K562 (cell line): ENCODE results near the gene FLII. TPM values are rescaled to one million over a fixed set of nuclear protein-coding genes. Genes with fewer than 3 reads are reported as not detected.

Experiments
- BCOR ChIP-seq: fragments of 450-650 bp; IDR thresholded peaks from 2 replicates; pipeline ENCODE4 v1.6.1; 2016
- CXXC5 ChIP-seq: fragments of 250-450 bp; sonication (Bioruptor Pico); IDR thresholded peaks from 2 replicates; pipeline ENCODE4 v1.8.0; 2022; ENCODE audit warnings: inconsistent platforms, mild to moderate bottlenecking, moderate library complexity
- ELF1 ChIP-seq: fragments of 200-800 bp; sonication (Bioruptor generic); IDR thresholded peaks from 2 replicates; pipeline ENCODE4 v1.6.1; 2016; ENCODE audit warnings: missing genetic modification characterization, missing compliant biosample characterization
- KDM5B ChIP-seq: fragments of 200-600 bp; sonication (generic); IDR thresholded peaks from 2 replicates; pipeline ENCODE4 v1.6.1; 2012; ENCODE audit warnings: low read depth, mild to moderate bottlenecking, moderate library complexity, low read length, control low read depth, inconsistent platforms; ENCODE audit not compliant: insufficient replicate concordance
- MAZ ChIP-seq, 2 experiments: fragments of 450-650 bp in 1 of 2; sonication (generic) in 1 of 2; formaldehyde crosslinking; IDR thresholded peaks in 1 of 2; conservative IDR thresholded peaks in 1 of 2; 2 replicates each; pipeline versions ENCODE4 v1.4.0 to v1.5.0; 2020; ENCODE audit warnings: mild to moderate bottlenecking in 1 of 2, missing genetic modification reagents in 1 of 2
- MCM7 ChIP-seq, 2 experiments: fragments of 450-650 bp; IDR thresholded peaks; 2 replicates each; pipeline ENCODE4 v1.6.1; 2016 to 2018
- MYC ChIP-seq, 2 experiments: fragments of 250-450 bp in 1 of 2; sonication (Bioruptor Pico) in 1 of 2; IDR thresholded peaks; 2 replicates each; pipeline versions ENCODE4 v1.5.1 to v1.6.1; 2012 to 2021; ENCODE audit warnings: low read depth in 2 of 2, borderline replicate concordance in 1 of 2, improper control_type of control experiment in 1 of 2, low read length in 1 of 2, mild to moderate bottlenecking in 1 of 2, moderate library complexity in 1 of 2
- NR2C2 ChIP-seq, 2 experiments: fragments of 200-800 bp in 1 of 2; sonication (Bioruptor generic) in 1 of 2; sonication (generic) in 1 of 2; formaldehyde crosslinking in 1 of 2; IDR thresholded peaks; 2 replicates each; pipeline versions ENCODE4 v1.6.1 to v1.8.0; 2016 to 2022; ENCODE audit warnings: mild to moderate bottlenecking in 1 of 2, missing compliant biosample characterization in 1 of 2, missing genetic modification characterization in 1 of 2, missing genetic modification reagents in 1 of 2
- PATZ1 ChIP-seq: fragments of 250-450 bp; sonication (Bioruptor Pico); IDR thresholded peaks from 2 replicates; pipeline ENCODE4 v1.5.0; 2020; ENCODE audit warnings: mild to moderate bottlenecking, borderline replicate concordance
- REST ChIP-seq, 2 experiments: fragments of 450-650 bp; formaldehyde crosslinking in 1 of 2; IDR thresholded peaks; 2 replicates each; pipeline versions ENCODE4 v1.4.0 to v1.6.1; 2014 to 2020; ENCODE audit warnings: mild to moderate bottlenecking in 2 of 2, borderline replicate concordance in 1 of 2, low read depth in 1 of 2
- SOX6 ChIP-seq: fragments of 450-650 bp; IDR thresholded peaks from 2 replicates; pipeline ENCODE4 v1.6.1; 2014; ENCODE audit warnings: mild to moderate bottlenecking
- polyA plus RNA-seq, 8 experiments: library from polyadenylated mRNA; depleted of rRNA in 4 of 8; stranded (reverse) in 5 of 8; unstranded in 3 of 8; fragments of >200 nt; fragmentation: Nextera tagmentation in 2 of 8; fragmentation: Illumina TruSeq in 1 of 8; extraction: Ambion mirVana in 2 of 8; extraction: Trizol in 1 of 8; gene quantifications; 2 replicates each; pipeline versions ENCODE4 v1.2.1 to v1.2.3, GENCODE V29; 2011 to 2014; ENCODE audit warnings: inconsistent platforms in 1 of 8, missing spikeins in 1 of 8
- total RNA-seq, 7 experiments: library from RNA; depleted of rRNA in 6 of 7; stranded (reverse); fragments of >200 nt in 6 of 7; fragmentation: Illumina TruSeq in 2 of 7; extraction: Trizol in 2 of 7; gene quantifications; 2 replicates each; pipeline versions ENCODE4 v1.2.1 to v1.2.3, GENCODE V29; 2011 to 2021; ENCODE audit warnings: low replicate concordance in 1 of 7

The FLII gene
- total and polyA plus RNA-seq, 9 of the 15 experiments (the other 6 are each of a cell fraction or from before 2014, with no cell fraction given) = 11.7 to 126 (median 82.5) TPM

GRCh38 chr17:18258356-18259038 lies at the start of gene FLII (continued):
- TF ChIP-seq REST (IDR thresholded peaks at IDR 0.05; ENCODE audit: borderline replicate concordance) (no peak), REST (CRISPR knock-in tag; IDR thresholded peaks at IDR 0.05; ENCODE audit: low read depth) (no peak), MAZ (CRISPR knock-in tag; conservative IDR thresholded peaks at IDR 0.05 in 1 of 2, IDR thresholded peaks at IDR 0.05 in 1 of 2) (peak; percentile 67 to 77), MCM7 (IDR thresholded peaks at IDR 0.05) (no peak), KDM5B (peak; percentile 43), NR2C2 (CRISPR knock-in tag; IDR thresholded peaks at IDR 0.05) (no peak), NR2C2 (tag; IDR thresholded peaks at IDR 0.05) (0 out of 2 replicates have a peak, but pooled peaks have one; percentile 40), SOX6 (no peak), BCOR (peak; percentile 62), PATZ1 (CRISPR knock-in tag) (no peak), ELF1 (tag) (peak; percentile 52), MYC (IDR thresholded peaks at IDR 0.05; ENCODE audit: low read depth, low read length) (peak; percentile 27; the same call in 1 of the 2 replicates), MYC (CRISPR knock-in tag; IDR thresholded peaks at IDR 0.05; ENCODE audit: borderline replicate concordance, low read depth) (no peak), CXXC5 (CRISPR knock-in tag) (peak; percentile 68)
